Measurements from ENCODE around the gene RAB31. TPM values are rescaled to one million over a fixed set of nuclear protein-coding genes. Genes with fewer than 3 reads are reported as not detected.

The RAB31 gene
- polyA plus RNA-seq, 1 experiment, result 37.2 TPM

- H3K27me3 ChIP-seq (ENCODE audit: control insufficient read depth, insufficient read depth, low read length), result no peaks in the 10 kb centered on the region
- CTCF ChIA-PET, result interaction anchor here (1.7 kb wide), 2 partner anchors 10 to 28 kb away, joined by 3 to 5 read pairs; no protein-coding TSS in a partner anchor
- DNase-seq (ENCODE audit: low read depth), result no peak
- H3K4me3 ChIP-seq (ENCODE audit: low read depth, low read length), result no peak overlapping the region
- POLR2A ChIA-PET, result no interaction called here
- TF ChIP-seq CTCF (IDR thresholded peaks at IDR 0.05; ENCODE audit: insufficient read depth, low read depth, low read length), result no peak
- H3K36me3 ChIP-seq (ENCODE audit: control insufficient read depth, insufficient read depth, low read length), result no peaks in the 10 kb centered on the region
These were observed 52.5 kb downstream of the RAB31 start for GRCh38 chr18:9760641-9761040.

GRCh38 chr18:9762526-9762925, 54.4 kb downstream of the RAB31 start:
- TF ChIP-seq CTCF (IDR thresholded peaks at IDR 0.05; ENCODE audit: insufficient read depth, low read depth, low read length), result no peak
- ChIA-PET POLR2A (no interaction called here), CTCF (no interaction called here)
- no peak overlapping the region for H3K4me3 ChIP-seq (ENCODE audit: low read depth, low read length)
- DNase-seq (ENCODE audit: low read depth), result no peak
- H3K27me3 ChIP-seq (ENCODE audit: control insufficient read depth, insufficient read depth, low read length), result no peaks in the 10 kb centered on the region
- no peaks in the 10 kb centered on the region for H3K36me3 ChIP-seq (ENCODE audit: control insufficient read depth, insufficient read depth, low read length)

GRCh38 chr18:9763157-9763556, 55.1 kb downstream of the RAB31 start:
- ChIA-PET POLR2A (no interaction called here), CTCF (no interaction called here)
- no peak for DNase-seq (ENCODE audit: low read depth)

GRCh38 chr18:9764011-9764481, 55.9 kb downstream of the RAB31 start:
- DNase-seq (ENCODE audit: low read depth), result no peak
- Histone ChIP-seq H3K36me3 (ENCODE audit: control insufficient read depth, insufficient read depth, low read length) (no peaks in the 10 kb centered on the region), H3K27me3 (ENCODE audit: control insufficient read depth, insufficient read depth, low read length) (no peaks in the 10 kb centered on the region), H3K4me3 (ENCODE audit: low read depth, low read length) (no peak overlapping the region)
- no peak for TF ChIP-seq CTCF (IDR thresholded peaks at IDR 0.05; ENCODE audit: insufficient read depth, low read depth, low read length)
- CTCF ChIA-PET, result no interaction called here
- POLR2A ChIA-PET, result no interaction called here

More at GRCh38 chr18:9763157-9763556, 55.1 kb downstream of the RAB31 start:
- Histone ChIP-seq H3K4me3 (ENCODE audit: low read depth, low read length) (no peak overlapping the region), H3K27me3 (ENCODE audit: control insufficient read depth, insufficient read depth, low read length) (no peaks in the 10 kb centered on the region), H3K36me3 (ENCODE audit: control insufficient read depth, insufficient read depth, low read length) (no peaks in the 10 kb centered on the region)
- no peak for TF ChIP-seq CTCF (IDR thresholded peaks at IDR 0.05; ENCODE audit: insufficient read depth, low read depth, low read length)

GRCh38 chr18:9765501-9765900, 57.4 kb downstream of the RAB31 start:
- TF ChIP-seq CTCF (IDR thresholded peaks at IDR 0.05; ENCODE audit: insufficient read depth, low read depth, low read length), result no peak
- no peak for DNase-seq (ENCODE audit: low read depth)
- POLR2A ChIA-PET, result no interaction called here
- H3K27me3 ChIP-seq (ENCODE audit: control insufficient read depth, insufficient read depth, low read length), result no peaks in the 10 kb centered on the region
- no peaks in the 10 kb centered on the region for H3K36me3 ChIP-seq (ENCODE audit: control insufficient read depth, insufficient read depth, low read length)
- no peak overlapping the region for H3K4me3 ChIP-seq (ENCODE audit: low read depth, low read length)
- CTCF ChIA-PET, result interaction anchor here (0.9 kb wide), 1 partner anchor 14 kb away, joined by 4 read pairs; no protein-coding TSS in a partner anchor
